Measurements from ENCODE around the gene LPCAT3. TPM values are rescaled to one million over a fixed set of nuclear protein-coding genes. Genes with fewer than 3 reads are reported as not detected.

Gene LPCAT3
- total and polyA plus RNA-seq, 2 of the 13 experiments (the other 11 are each of a cell fraction or from before 2014, with no cell fraction given): 44.5 to 64.3 TPM

DNA sequence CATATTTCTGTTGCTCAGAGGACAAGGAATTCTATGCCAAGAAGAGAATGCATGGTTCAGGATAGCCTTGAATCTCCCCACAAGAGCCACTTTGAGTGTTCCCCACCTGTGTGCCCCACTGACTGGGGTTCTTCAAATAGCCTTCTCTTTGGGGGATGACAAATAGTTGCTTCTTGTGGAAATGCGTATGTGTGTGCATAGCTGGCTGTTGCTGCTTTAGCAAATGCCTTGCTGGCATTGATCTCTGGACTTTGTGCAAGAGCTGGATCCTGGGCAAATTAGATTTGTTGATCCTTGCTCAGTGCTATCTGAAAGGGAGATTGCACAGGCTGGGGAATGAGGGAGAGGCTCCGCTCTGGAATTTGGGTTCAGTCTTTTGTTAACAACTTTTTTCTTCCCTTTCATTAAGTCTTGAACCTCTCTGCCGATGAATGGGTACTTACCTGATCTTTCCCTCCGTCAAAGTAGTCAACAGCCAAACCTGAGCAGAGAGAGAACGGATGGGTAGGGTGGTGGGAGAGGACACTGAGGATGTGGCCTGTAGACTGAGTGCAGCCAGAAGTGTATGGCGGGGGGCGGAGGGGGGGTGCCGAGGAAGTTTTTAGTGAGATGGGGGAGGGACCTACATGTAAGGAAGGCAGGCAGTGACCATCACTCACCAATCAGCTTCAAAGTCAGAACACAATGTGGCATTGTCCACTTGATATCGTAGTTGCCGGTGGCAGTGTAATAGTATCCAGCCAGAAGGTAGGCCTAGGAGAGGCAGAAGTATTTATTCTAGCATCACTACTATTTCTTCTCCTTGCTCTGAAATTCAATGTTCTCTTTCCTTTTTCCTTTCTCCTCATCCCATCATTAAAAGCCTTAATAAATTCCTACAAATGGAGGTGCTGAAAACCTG is 36.9 kb downstream of the LPCAT3 start (continued):
- TF ChIP-seq, protein P1, sequence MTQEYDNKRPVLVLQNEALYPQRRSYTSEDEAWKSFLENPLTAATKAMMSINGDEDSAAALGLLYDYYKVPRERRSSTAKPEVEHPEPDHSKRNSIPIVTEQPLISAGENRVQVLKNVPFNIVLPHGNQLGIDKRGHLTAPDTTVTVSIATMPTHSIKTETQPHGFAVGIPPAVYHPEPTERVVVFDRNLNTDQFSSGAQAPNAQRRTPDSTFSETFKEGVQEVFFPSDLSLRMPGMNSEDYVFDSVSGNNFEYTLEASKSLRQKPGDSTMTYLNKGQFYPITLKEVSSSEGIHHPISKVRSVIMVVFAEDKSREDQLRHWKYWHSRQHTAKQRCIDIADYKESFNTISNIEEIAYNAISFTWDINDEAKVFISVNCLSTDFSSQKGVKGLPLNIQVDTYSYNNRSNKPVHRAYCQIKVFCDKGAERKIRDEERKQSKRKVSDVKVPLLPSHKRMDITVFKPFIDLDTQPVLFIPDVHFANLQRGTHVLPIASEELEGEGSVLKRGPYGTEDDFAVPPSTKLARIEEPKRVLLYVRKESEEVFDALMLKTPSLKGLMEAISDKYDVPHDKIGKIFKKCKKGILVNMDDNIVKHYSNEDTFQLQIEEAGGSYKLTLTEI (CRISPR knock-in tag; conservative IDR thresholded peaks at IDR 0.05): no peak
- TF ChIP-seq, protein P2, sequence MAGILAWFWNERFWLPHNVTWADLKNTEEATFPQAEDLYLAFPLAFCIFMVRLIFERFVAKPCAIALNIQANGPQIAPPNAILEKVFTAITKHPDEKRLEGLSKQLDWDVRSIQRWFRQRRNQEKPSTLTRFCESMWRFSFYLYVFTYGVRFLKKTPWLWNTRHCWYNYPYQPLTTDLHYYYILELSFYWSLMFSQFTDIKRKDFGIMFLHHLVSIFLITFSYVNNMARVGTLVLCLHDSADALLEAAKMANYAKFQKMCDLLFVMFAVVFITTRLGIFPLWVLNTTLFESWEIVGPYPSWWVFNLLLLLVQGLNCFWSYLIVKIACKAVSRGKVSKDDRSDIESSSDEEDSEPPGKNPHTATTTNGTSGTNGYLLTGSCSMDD (CRISPR knock-in tag; IDR thresholded peaks at IDR 0.05): no peak
- TF ChIP-seq, protein P3, sequence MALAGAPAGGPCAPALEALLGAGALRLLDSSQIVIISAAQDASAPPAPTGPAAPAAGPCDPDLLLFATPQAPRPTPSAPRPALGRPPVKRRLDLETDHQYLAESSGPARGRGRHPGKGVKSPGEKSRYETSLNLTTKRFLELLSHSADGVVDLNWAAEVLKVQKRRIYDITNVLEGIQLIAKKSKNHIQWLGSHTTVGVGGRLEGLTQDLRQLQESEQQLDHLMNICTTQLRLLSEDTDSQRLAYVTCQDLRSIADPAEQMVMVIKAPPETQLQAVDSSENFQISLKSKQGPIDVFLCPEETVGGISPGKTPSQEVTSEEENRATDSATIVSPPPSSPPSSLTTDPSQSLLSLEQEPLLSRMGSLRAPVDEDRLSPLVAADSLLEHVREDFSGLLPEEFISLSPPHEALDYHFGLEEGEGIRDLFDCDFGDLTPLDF (CRISPR knock-in tag; IDR thresholded peaks at IDR 0.05): no peak
- TF ChIP-seq, protein P4, sequence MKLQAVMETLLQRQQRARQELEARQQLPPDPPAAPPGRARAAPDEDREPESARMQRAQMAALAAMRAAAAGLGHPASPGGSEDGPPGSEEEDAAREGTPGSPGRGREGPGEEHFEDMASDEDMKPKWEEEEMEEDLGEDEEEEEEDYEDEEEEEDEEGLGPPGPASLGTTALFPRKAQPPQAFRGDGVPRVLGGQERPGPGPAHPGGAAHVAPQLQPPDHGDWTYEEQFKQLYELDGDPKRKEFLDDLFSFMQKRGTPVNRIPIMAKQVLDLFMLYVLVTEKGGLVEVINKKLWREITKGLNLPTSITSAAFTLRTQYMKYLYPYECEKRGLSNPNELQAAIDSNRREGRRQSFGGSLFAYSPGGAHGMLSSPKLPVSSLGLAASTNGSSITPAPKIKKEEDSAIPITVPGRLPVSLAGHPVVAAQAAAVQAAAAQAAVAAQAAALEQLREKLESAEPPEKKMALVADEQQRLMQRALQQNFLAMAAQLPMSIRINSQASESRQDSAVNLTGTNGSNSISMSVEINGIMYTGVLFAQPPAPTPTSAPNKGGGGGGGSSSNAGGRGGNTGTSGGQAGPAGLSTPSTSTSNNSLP (IDR thresholded peaks at IDR 0.05; ENCODE audit: low read depth, low read length): peak; percentile 83
- TF ChIP-seq SPEN (CRISPR knock-in tag; IDR thresholded peaks at IDR 0.05; ENCODE audit: low read depth): peak; percentile 59; the same call in 1 of the 2 replicates
- peak; percentile 84 for TF ChIP-seq HDAC1 (CRISPR knock-in tag; IDR thresholded peaks at IDR 0.05)
- peak; percentile 54 for TF ChIP-seq MAFF (IDR thresholded peaks at IDR 0.05; ENCODE audit: low read depth, low read length)
- peak; percentile 32 for TF ChIP-seq CCAR2 (optimal IDR thresholded peaks at IDR 0.05; ENCODE audit: low read depth, low read length)
- peak in 1 of 2 experiments; percentile 40; a peak in 1 of 4 replicates for TF ChIP-seq KLF16 (CRISPR knock-in tag; IDR thresholded peaks at IDR 0.05)
- TF ChIP-seq NFATC3 (CRISPR knock-in tag; IDR thresholded peaks at IDR 0.05): no peak
- no peak for TF ChIP-seq NR2F2 (IDR thresholded peaks at IDR 0.05; ENCODE audit: borderline replicate concordance, low read depth)
- TF ChIP-seq, protein P5, sequence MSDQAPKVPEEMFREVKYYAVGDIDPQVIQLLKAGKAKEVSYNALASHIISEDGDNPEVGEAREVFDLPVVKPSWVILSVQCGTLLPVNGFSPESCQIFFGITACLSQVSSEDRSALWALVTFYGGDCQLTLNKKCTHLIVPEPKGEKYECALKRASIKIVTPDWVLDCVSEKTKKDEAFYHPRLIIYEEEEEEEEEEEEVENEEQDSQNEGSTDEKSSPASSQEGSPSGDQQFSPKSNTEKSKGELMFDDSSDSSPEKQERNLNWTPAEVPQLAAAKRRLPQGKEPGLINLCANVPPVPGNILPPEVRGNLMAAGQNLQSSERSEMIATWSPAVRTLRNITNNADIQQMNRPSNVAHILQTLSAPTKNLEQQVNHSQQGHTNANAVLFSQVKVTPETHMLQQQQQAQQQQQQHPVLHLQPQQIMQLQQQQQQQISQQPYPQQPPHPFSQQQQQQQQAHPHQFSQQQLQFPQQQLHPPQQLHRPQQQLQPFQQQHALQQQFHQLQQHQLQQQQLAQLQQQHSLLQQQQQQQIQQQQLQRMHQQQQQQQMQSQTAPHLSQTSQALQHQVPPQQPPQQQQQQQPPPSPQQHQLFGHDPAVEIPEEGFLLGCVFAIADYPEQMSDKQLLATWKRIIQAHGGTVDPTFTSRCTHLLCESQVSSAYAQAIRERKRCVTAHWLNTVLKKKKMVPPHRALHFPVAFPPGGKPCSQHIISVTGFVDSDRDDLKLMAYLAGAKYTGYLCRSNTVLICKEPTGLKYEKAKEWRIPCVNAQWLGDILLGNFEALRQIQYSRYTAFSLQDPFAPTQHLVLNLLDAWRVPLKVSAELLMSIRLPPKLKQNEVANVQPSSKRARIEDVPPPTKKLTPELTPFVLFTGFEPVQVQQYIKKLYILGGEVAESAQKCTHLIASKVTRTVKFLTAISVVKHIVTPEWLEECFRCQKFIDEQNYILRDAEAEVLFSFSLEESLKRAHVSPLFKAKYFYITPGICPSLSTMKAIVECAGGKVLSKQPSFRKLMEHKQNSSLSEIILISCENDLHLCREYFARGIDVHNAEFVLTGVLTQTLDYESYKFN (CRISPR knock-in tag; conservative IDR thresholded peaks at IDR 0.05): peak; percentile 96
- no peak for TF ChIP-seq ISX (CRISPR knock-in tag; conservative IDR thresholded peaks at IDR 0.05)
- TF ChIP-seq, protein P6, sequence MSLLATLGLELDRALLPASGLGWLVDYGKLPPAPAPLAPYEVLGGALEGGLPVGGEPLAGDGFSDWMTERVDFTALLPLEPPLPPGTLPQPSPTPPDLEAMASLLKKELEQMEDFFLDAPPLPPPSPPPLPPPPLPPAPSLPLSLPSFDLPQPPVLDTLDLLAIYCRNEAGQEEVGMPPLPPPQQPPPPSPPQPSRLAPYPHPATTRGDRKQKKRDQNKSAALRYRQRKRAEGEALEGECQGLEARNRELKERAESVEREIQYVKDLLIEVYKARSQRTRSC (CRISPR knock-in tag; IDR thresholded peaks at IDR 0.05; ENCODE audit: low read depth): peak; percentile 75; the same call in 1 of the 2 replicates
- TF ChIP-seq ZNF138 (CRISPR knock-in tag; IDR thresholded peaks at IDR 0.05; ENCODE audit: low read depth): 0 out of 2 replicates have a peak, but pooled peaks have one; percentile 42
- TF ChIP-seq MBNL3 (CRISPR knock-in tag; conservative IDR thresholded peaks at IDR 0.05): no peak
- no peak for TF ChIP-seq KMT2B (CRISPR knock-in tag; IDR thresholded peaks at IDR 0.05)
- no peak for TF ChIP-seq ZBTB42 (CRISPR knock-in tag; IDR thresholded peaks at IDR 0.05)

Measured in HepG2 (cell line).